ENCODE measurements around the gene FBRSL1.
A peak's percentile ranks its signal among the peaks of the same experiment; 100 is the strongest.
"Not testable (repeated sequence)": the region's sequence is repeated elsewhere in the genome, so short reads cannot be mapped to it uniquely, and the experiment has no call there.

The FBRSL1 gene

GRCh38 chr12:132489602-132490266, at the start of gene FBRSL1:
Gene FBRSL1, plus strand, starts transcription at chr12:132490151.
- peak within 1 kb of the TSS; percentile 98 for H3K27ac ChIP-seq
- TF ChIP-seq CTCF (conservative IDR thresholded peaks at IDR 0.05), result no peak

- not testable (repeated sequence) for H3K27ac ChIP-seq
Observed at GRCh38 chr12:132440420-132440819, 49.5 kb upstream of the FBRSL1 start.

GRCh38 chr12:132441871-132442863, 47.8 kb upstream of the FBRSL1 start:
- TF ChIP-seq CTCF (conservative IDR thresholded peaks at IDR 0.05), result no peak

GRCh38 chr12:132443091-132443490, 46.9 kb upstream of the FBRSL1 start:
- TF ChIP-seq CTCF (conservative IDR thresholded peaks at IDR 0.05), result no peak
- no peak overlapping the region for H3K27ac ChIP-seq

More at GRCh38 chr12:132441871-132442863, 47.8 kb upstream of the FBRSL1 start:
- H3K27ac ChIP-seq, result no peak overlapping the region

GRCh38 chr12:132444283-132444682, 45.7 kb upstream of the FBRSL1 start:
- no peak overlapping the region for H3K27ac ChIP-seq
- no peak for TF ChIP-seq CTCF (conservative IDR thresholded peaks at IDR 0.05)

GRCh38 chr12:132444957-132445883, 44.7 kb upstream of the FBRSL1 start:
- H3K27ac ChIP-seq, result peak overlapping the region; percentile 84
- TF ChIP-seq CTCF (conservative IDR thresholded peaks at IDR 0.05), result no peak

- peak overlapping the region; percentile 84 for H3K27ac ChIP-seq
- no peak for TF ChIP-seq CTCF (conservative IDR thresholded peaks at IDR 0.05)
Observed at GRCh38 chr12:132445884-132446632, 43.9 kb upstream of the FBRSL1 start.
